ENCODE measurements around the gene ZNF576. TPM values are rescaled to one million over a fixed set of nuclear protein-coding genes. Genes with fewer than 3 reads are reported as not detected.
"Not testable (repeated sequence)": the region's sequence is repeated elsewhere in the genome, so short reads cannot be mapped to it uniquely, and the experiment has no call there.

Gene ZNF576
- total RNA-seq, 4 donors from 2014 or later: 12.3 to 15.0 (median 13.3) TPM

GRCh38 chr19:43586346-43586745, 10.0 kb upstream of the ZNF576 start:
- TF ChIP-seq CTCF (IDR thresholded peaks at IDR 0.05): no peak
- ATAC-seq (ENCODE audit: low FRiP score) (no peak), DNase-seq (ENCODE audit: low spot score) (no peak)

GRCh38 chr19:43587029-43587428, 9.4 kb upstream of the ZNF576 start:
- DNase-seq (ENCODE audit: low spot score); ATAC-seq (ENCODE audit: low FRiP score): not testable (repeated sequence)

- ATAC-seq (ENCODE audit: low FRiP score): no peak
- TF ChIP-seq CTCF (IDR thresholded peaks at IDR 0.05): no peak
These were observed 7.1 kb upstream of the ZNF576 start for GRCh38 chr19:43589277-43589676.

GRCh38 chr19:43589678-43590077, 6.7 kb upstream of the ZNF576 start:
- ATAC-seq (ENCODE audit: low FRiP score) (no peak), DNase-seq (ENCODE audit: low spot score) (no peak)
- no peak for TF ChIP-seq CTCF (IDR thresholded peaks at IDR 0.05)

More at GRCh38 chr19:43589277-43589676, 7.1 kb upstream of the ZNF576 start:
- DNase-seq (ENCODE audit: low spot score): no peak

GRCh38 chr19:43591904-43592772, 4.3 kb upstream of the ZNF576 start:
- no peak for TF ChIP-seq CTCF (IDR thresholded peaks at IDR 0.05)
- DNase-seq (ENCODE audit: low spot score) (no peak), ATAC-seq (ENCODE audit: low FRiP score) (no peak)

- no peak for TF ChIP-seq CTCF (IDR thresholded peaks at IDR 0.05)
- ATAC-seq (ENCODE audit: low FRiP score) (no peak), DNase-seq (ENCODE audit: low spot score) (no peak)
These were observed 3.5 kb upstream of the ZNF576 start for GRCh38 chr19:43592800-43593350.

- TF ChIP-seq CTCF (IDR thresholded peaks at IDR 0.05): no peak
- ATAC-seq (ENCODE audit: low FRiP score) (no peak), DNase-seq (ENCODE audit: low spot score) (no peak)
These were observed 2.2 kb upstream of the ZNF576 start for GRCh38 chr19:43594081-43594697.

Data from omental fat pad (tissue), 4 donors.